LNCAP (cell line): ENCODE measurements around the gene JARID2.

Experiments used
- TF ChIP-seq, protein P1 (sequence below): fragments of 450-650 bp; IDR thresholded peaks from 2 replicates; pipeline ENCODE4 v1.5.1; 2017; ENCODE audit warnings: mild to moderate bottlenecking

The JARID2 gene

DNA sequence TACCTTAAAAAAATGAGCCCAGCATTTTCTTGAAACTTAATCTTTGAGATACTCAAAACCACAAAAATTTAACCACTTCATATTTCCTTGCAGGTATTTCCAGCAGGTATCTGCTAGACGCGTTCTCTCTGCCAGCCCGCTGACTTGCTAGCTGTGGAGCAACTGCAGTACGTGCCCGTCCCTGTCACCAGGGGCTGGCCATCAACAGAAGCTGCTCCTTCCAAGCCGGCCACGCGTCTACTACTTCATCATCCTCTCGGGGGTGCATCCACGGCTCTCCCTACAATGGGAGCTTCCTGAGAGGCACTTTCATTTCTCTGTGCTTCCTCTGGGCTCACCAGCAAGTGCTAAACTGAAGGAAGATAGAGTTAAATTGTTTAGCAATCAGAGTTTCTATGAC lies 284.5 kb downstream of the JARID2 start:
- TF ChIP-seq, protein P1, sequence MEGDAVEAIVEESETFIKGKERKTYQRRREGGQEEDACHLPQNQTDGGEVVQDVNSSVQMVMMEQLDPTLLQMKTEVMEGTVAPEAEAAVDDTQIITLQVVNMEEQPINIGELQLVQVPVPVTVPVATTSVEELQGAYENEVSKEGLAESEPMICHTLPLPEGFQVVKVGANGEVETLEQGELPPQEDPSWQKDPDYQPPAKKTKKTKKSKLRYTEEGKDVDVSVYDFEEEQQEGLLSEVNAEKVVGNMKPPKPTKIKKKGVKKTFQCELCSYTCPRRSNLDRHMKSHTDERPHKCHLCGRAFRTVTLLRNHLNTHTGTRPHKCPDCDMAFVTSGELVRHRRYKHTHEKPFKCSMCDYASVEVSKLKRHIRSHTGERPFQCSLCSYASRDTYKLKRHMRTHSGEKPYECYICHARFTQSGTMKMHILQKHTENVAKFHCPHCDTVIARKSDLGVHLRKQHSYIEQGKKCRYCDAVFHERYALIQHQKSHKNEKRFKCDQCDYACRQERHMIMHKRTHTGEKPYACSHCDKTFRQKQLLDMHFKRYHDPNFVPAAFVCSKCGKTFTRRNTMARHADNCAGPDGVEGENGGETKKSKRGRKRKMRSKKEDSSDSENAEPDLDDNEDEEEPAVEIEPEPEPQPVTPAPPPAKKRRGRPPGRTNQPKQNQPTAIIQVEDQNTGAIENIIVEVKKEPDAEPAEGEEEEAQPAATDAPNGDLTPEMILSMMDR = no peak

DNA sequence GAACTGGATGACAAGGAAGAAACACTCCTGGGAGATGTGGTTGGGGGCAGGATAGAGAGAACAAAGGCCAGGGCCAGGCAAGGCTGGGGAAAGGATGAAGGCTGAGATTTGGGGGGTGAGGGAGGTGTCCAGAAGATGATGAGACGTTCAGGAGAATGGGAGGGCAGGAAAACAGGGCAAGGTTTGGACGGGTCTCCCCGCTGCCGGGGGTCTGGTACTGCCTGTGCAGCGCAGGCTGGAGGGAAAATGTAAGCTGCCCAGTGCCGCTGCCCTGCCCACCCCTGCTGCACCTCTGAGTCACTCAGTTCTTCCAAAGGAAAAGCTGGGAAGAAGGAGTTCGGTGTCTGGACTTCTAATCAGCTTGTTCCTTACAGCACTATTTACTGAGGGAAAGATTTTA lies 286.1 kb downstream of the JARID2 start:
- TF ChIP-seq, protein P1 = no peak

DNA sequence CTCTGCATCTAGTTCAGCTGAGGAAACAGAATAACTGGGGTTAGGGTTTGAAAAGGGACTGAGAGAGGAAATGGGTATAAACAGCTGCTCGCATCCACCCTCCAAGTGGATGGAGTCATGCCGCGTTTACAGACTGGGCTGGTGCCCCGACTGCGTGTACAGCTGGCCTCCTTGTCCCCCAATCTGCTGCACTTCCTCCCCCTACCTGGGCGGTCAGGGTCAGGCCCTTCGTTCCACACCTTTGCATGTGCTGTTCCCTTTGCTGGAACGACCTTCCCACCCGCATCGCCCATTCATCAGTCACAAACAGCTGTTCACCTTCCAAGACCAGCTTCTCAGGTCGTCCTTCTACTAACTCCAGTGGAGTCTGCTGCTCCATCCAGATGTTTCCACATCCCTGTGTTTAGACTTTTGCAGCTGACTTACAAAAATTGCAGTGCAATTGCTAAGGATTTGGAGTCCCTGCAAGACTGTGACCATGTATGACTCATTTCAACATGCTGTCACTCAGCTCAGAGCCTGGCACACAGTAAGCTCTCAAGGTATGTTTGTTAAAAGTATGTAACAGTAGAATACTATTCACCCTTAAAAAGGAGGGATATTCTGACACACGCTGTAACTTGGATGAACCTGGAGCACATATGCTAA lies 287.6 kb downstream of the JARID2 start:
- TF ChIP-seq, protein P1 = no peak

DNA sequence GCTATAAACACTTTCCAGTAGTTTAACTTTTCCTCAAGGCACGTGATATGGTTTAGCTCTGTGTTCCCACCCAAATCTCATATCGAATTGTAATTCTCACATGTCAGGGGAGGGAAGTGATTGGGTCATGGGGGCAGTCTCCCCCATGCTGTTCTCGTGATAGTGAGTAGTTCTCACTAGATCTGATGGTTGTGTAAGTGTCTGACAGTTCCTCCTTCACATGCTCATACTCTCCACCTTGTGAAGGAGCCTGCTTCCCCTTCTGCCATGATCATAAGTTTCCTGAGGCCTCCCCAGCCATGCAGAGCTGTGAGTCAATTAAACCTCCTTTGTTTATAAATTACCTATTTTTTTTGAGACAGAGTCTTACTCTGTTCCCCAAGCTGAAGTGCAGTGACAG lies 289.1 kb downstream of the JARID2 start:
- TF ChIP-seq, protein P1 = no peak

DNA sequence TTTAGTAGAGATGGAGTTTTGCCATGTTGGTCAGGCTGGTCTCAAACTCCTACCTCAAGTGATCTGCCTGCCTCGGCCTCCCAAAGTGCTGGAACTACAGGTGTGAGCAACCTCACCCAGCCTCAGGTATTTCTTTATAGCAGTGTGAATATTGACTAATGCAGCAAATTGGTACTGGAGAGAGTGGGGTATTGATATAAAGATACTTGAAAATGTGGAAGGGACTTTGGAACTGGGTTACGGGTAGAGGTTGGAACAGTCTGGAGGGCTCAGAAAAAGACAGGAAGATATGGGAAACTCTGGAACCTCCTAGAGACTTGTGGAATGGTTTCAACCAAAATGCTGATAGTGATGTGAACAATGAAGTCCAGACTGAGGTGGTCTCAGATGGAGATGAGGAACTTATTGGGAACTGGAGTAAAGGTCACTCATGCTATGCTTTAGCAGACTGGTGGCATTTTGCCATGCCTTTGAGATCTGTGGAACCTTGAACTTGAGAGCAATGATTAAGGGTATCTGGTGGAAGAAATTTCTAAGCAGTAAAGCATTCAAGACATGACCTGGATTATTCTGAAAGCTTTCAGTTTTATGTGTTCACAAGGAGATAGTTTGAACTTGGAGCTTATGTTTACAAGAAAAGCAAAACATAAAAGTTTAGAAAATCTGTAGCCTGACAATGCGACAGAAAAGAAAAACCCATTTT lies 289.8 kb downstream of the JARID2 start:
- TF ChIP-seq, protein P1 = no peak

DNA sequence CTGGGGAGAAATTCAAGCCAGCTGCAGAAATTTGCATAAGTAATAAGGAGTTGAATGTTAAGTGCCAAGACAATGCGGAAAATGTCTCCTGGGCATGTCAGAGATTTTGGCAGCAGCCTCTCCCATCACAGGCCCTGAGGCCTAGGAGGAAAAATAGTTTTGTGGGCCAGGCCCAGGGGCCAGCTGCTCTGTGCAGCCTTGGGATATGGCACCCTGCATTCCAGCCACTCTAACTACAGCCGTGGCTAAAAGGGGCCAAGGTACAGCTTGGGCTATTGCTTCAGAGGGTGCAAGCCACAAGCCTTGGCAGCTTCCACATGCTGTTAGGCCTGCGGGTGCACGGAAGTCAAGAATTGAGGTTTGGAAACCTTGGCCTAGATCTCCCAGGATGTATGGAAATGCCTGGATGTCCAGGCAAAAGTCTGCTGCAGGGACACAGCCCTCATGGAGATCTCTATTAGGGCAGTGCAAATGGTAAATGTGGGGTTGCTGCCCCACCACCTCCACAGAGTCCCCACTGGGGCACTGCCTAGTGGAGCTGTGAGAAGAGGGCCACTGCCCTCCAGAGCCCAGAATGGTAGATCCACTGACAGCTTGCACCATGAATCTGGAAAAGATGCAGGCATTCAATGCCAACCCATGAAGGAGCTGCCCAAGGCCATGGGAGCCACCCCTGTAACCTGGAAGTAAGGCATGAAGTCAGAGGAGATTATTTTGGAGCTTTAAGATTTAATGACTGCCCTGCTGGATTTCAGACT lies 290.5 kb downstream of the JARID2 start:
- TF ChIP-seq, protein P1 = no peak

DNA sequence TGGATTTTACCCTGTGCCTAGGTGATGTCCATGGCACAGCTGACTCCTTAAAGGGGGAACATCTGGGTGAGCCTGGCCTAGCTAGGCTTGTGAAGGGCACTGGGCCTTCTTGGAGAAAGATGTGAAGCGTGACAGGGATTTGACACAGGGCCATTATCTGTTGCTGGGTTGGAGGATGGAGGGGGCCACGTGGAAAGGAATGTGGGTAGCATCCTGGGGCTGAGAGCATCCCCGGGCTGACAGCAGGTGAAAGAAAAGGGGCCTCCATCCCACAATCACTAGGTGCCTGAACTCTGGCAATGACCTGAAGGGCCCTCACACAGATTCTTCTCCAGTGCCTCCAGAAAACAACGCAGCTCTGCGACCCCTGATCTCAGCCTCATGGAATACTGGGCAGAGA lies 292.2 kb downstream of the JARID2 start:
- TF ChIP-seq, protein P1 = no peak
